ENCODE data around the gene MFSD12. TPM values are rescaled to one million over a fixed set of nuclear protein-coding genes. Genes with fewer than 3 reads are reported as not detected.

The MFSD12 gene
- total RNA-seq, 2 experiments from 2014 or later, result 78.8 to 79.4 TPM

DNA sequence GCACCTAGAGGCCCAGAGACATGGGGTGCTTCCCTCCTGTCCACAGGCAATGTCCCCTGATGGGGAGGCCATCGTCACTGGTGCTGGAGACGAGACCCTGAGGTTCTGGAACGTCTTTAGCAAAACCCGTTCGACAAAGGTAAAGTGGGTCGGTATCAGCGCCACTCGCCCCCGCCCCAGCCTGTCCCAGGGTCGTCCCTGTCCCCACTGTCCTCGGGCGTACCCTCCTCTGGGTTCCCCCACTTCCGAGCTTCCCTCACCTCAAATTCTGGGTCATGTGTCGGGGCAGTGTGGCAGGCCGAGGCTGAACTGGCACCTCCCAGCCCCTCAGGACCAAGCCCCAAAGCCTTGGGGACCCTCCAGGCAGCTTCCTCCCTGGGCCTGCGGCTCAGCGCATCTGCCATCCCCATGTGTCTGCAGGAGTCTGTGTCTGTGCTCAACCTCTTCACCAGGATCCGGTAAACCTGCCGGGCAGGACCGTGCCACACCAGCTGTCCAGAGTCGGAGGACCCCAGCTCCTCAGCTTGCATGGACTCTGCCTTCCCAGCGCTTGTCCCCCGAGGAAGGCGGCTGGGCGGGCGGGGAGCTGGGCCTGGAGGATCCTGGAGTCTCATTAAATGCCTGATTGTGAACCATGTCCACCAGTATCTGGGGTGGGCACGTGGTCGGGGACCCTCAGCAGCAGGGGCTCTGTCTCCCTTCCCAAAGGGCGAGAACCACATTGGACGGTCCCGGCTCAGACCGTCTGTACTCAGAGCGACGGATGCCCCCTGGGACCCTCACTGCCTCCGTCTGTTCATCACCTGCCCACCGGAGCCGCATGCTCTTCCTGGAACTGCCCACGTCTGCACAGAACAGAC lies 22.8 kb downstream of the MFSD12 start:
- POLR2A ChIA-PET, result no interaction called here
- BruUV-seq (replicated peaks), result no TSS peak
- CTCF ChIA-PET (ENCODE audit: unreplicated experiment), result no interaction called here

GRCh38 chr19:3533563-3534216 lies 23.7 kb downstream of the MFSD12 start:
- Histone ChIP-seq H3K4me1 (ENCODE audit: insufficient read depth, low read length, poor library complexity, severe bottlenecking) (no peaks in the 10 kb centered on the region), H3K27ac (ENCODE audit: low read depth, low read length, poor library complexity, severe bottlenecking) (no peak overlapping the region), H3K4me3 (ENCODE audit: low read depth, low read length, poor library complexity, severe bottlenecking) (no peak overlapping the region), H3K9me2 (ENCODE audit: insufficient read depth, low read length) (no peaks in the 10 kb centered on the region), H3K4me2 (ENCODE audit: low read length) (no peak overlapping the region), H3K36me3 (ENCODE audit: insufficient read depth, low read length) (peaks cover 69% of the 10 kb centered on the region), H4K20me1 (ENCODE audit: insufficient read depth, low read length) (no peaks in the 10 kb centered on the region), H2AFZ (ENCODE audit: low read length) (no peak overlapping the region), H3K79me2 (ENCODE audit: insufficient read depth, low read depth, low read length) (no peaks in the 10 kb centered on the region), H3K9me3 (ENCODE audit: low read length) (no peaks in the 10 kb centered on the region)
- intact Hi-C loops (cut with micrococcal nuclease; ENCODE audit: unreplicated experiment), result no loop called here
- ChIA-PET POLR2A (no interaction called here), CTCF (ENCODE audit: unreplicated experiment) (no interaction called here)
- DNase-seq (ENCODE audit: low spot score), result no peak
- no peak for TF ChIP-seq EZH2phosphoT487 (IDR thresholded peaks at IDR 0.05; ENCODE audit: borderline replicate concordance, low read depth, low read length)
- TF ChIP-seq CTCF (conservative IDR thresholded peaks at IDR 0.05; ENCODE audit: low read length), result no peak
- no TSS peak for BruUV-seq (replicated peaks)

More for the DNA sequence above, 22.8 kb downstream of the MFSD12 start:
- Histone ChIP-seq H3K9me3 (ENCODE audit: low read length) (no peaks in the 10 kb centered on the region), H3K79me2 (ENCODE audit: insufficient read depth, low read depth, low read length) (no peaks in the 10 kb centered on the region), H3K4me3 (ENCODE audit: low read depth, low read length, poor library complexity, severe bottlenecking) (no peak overlapping the region), H2AFZ (ENCODE audit: low read length) (no peak overlapping the region), H4K20me1 (ENCODE audit: insufficient read depth, low read length) (no peaks in the 10 kb centered on the region), H3K9me2 (ENCODE audit: insufficient read depth, low read length) (no peaks in the 10 kb centered on the region), H3K4me2 (ENCODE audit: low read length) (no peak overlapping the region), H3K27ac (ENCODE audit: low read depth, low read length, poor library complexity, severe bottlenecking) (no peak overlapping the region), H3K36me3 (ENCODE audit: insufficient read depth, low read length) (peaks cover 77% of the 10 kb centered on the region), H3K4me1 (ENCODE audit: insufficient read depth, low read length, poor library complexity, severe bottlenecking) (no peaks in the 10 kb centered on the region)
- intact Hi-C loops (cut with micrococcal nuclease; ENCODE audit: unreplicated experiment), result no loop called here
- TF ChIP-seq EZH2phosphoT487 (IDR thresholded peaks at IDR 0.05; ENCODE audit: borderline replicate concordance, low read depth, low read length) (no peak), CTCF (conservative IDR thresholded peaks at IDR 0.05; ENCODE audit: low read length) (no peak)
- no peak for DNase-seq (ENCODE audit: low spot score)

DNA sequence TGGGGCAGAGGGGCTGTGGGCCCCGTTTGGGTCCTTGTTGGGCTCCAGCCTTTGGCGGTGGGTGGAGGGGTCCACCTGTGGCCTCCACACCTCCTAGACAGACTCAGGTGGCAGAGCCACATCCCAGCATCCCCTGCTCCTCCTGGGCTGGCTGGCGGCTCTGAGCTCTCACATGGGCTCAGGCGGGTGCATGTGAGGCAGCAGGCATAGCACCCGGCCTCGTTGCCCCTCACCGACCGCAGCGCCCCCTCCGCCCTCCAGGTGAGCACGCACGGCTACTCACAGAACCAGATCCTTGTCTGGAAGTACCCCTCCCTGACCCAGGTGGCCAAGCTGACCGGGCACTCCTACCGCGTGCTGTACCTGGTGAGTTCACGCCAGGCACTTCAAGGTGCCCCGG lies 24.4 kb downstream of the MFSD12 start:
- Histone ChIP-seq H3K4me3 (ENCODE audit: low read depth, low read length, poor library complexity, severe bottlenecking) (no peak overlapping the region), H4K20me1 (ENCODE audit: insufficient read depth, low read length) (no peaks in the 10 kb centered on the region), H3K27ac (ENCODE audit: low read depth, low read length, poor library complexity, severe bottlenecking) (no peak overlapping the region), H2AFZ (ENCODE audit: low read length) (no peak overlapping the region), H3K36me3 (ENCODE audit: insufficient read depth, low read length) (peaks cover 62% of the 10 kb centered on the region), H3K9me3 (ENCODE audit: low read length) (no peaks in the 10 kb centered on the region), H3K9me2 (ENCODE audit: insufficient read depth, low read length) (no peaks in the 10 kb centered on the region), H3K4me1 (ENCODE audit: insufficient read depth, low read length, poor library complexity, severe bottlenecking) (no peaks in the 10 kb centered on the region), H3K79me2 (ENCODE audit: insufficient read depth, low read depth, low read length) (no peaks in the 10 kb centered on the region), H3K4me2 (ENCODE audit: low read length) (no peak overlapping the region)
- intact Hi-C loops (cut with micrococcal nuclease; ENCODE audit: unreplicated experiment), result no loop called here
- no peak for DNase-seq (ENCODE audit: low spot score)
- POLR2A ChIA-PET, result no interaction called here
- no TSS peak for BruUV-seq (replicated peaks)
- CTCF ChIA-PET (ENCODE audit: unreplicated experiment), result no interaction called here
- TF ChIP-seq EZH2phosphoT487 (IDR thresholded peaks at IDR 0.05; ENCODE audit: borderline replicate concordance, low read depth, low read length) (no peak), CTCF (conservative IDR thresholded peaks at IDR 0.05; ENCODE audit: low read length) (no peak)
